Myocyte (in vitro differentiated cells): ENCODE measurements around the gene CTDNEP1. TPM values are rescaled to one million over a fixed set of nuclear protein-coding genes. Genes with fewer than 3 reads are reported as not detected.
"Not testable (repeated sequence)": the region's sequence is repeated elsewhere in the genome, so short reads cannot be mapped to it uniquely, and the experiment has no call there.

Experiments used
- DNase-seq: peaks from one replicate; pipeline ENCODE4 v3.0.0-alpha.2; 2012; ENCODE audit warnings: low read depth
- total RNA-seq: library from RNA; depleted of rRNA; stranded (reverse); fragments of >200 nt; gene quantifications from 2 replicates; pipeline ENCODE4 v1.2.3, GENCODE V29; 2014

Gene CTDNEP1
- total RNA-seq, 1 donor from 2014 or later = 88.9 TPM

GRCh38 chr17:7249214-7249613 lies 2.3 kb downstream of the CTDNEP1 start:
- peak; percentile 65 for DNase-seq

- peak; percentile 82 for DNase-seq
Observed at GRCh38 chr17:7248796-7249195, 2.7 kb downstream of the CTDNEP1 start.

GRCh38 chr17:7246779-7247178 lies 4.8 kb downstream of the CTDNEP1 start:
- no peak for DNase-seq

GRCh38 chr17:7243838-7244237 lies 7.7 kb downstream of the CTDNEP1 start:
- not testable (repeated sequence) for DNase-seq

- DNase-seq = no peak
Observed at GRCh38 chr17:7243453-7243729, 8.1 kb downstream of the CTDNEP1 start.

- peak; percentile 97 for DNase-seq
Observed at GRCh38 chr17:7242717-7243452, 8.6 kb downstream of the CTDNEP1 start.

GRCh38 chr17:7241783-7242716 lies 9.5 kb downstream of the CTDNEP1 start, which contains the start of gene GABARAP:
TSS of gene GABARAP (minus strand) at chr17:7242449. CDS start at chr17:7242330, 119 bp downstream.
- DNase-seq = peak; percentile 94

- DNase-seq = peak; percentile 61
Observed at GRCh38 chr17:7241090-7241733, 10.3 kb downstream of the CTDNEP1 start.

GRCh38 chr17:7240375-7240774 lies 11.2 kb downstream of the CTDNEP1 start:
- no peak for DNase-seq

- peak; percentile 100 for DNase-seq
Observed at GRCh38 chr17:7239091-7240027, 12.2 kb downstream of the CTDNEP1 start, which contains the start of gene PHF23. TSS of gene PHF23 (minus strand) at chr17:7239457. CDS start at chr17:7239279, 178 bp downstream.

- DNase-seq = peak; percentile 25
Observed at GRCh38 chr17:7238420-7239090, 13.0 kb downstream of the CTDNEP1 start.

- peak; percentile 80 for DNase-seq
Observed at GRCh38 chr17:7237761-7238419, 13.6 kb downstream of the CTDNEP1 start.

- DNase-seq = no peak
Observed at GRCh38 chr17:7237266-7237760, 14.2 kb downstream of the CTDNEP1 start.

- DNase-seq = no peak
Observed at GRCh38 chr17:7236808-7237207, 14.7 kb downstream of the CTDNEP1 start.

- DNase-seq = no peak
Observed at GRCh38 chr17:7235693-7236665, 15.6 kb downstream of the CTDNEP1 start.

- DNase-seq = peak; percentile 96
Observed at GRCh38 chr17:7234083-7234951, 17.2 kb downstream of the CTDNEP1 start, which contains the start of gene DVL2. TSS of gene DVL2 (minus strand) at chr17:7234517. CDS start at chr17:7234262, 255 bp downstream.

GRCh38 chr17:7233701-7234082 lies 17.8 kb downstream of the CTDNEP1 start:
- no peak for DNase-seq
